Liver (tissue), 3 donors: Measurements from ENCODE around the gene COP1.

ENCODE experiments used
- ATF3 ChIP-seq: IDR thresholded peaks from 2 replicates; pipeline ENCODE4 v1.6.1; 2016; ENCODE audit warnings: antibody characterized with exemption
- CTCF ChIP-seq: fragments of 150-350 bp; IDR thresholded peaks from 2 replicates; pipeline ENCODE4 v1.5.1; 2017; ENCODE audit warnings: improper control_type of control experiment, low read depth, low read length; ENCODE audit not compliant: missing input control
- EGR1 ChIP-seq, 2 donors: IDR thresholded peaks; 2 replicates each; pipeline ENCODE4 v1.6.1; 2016 to 2018; ENCODE audit warnings: antibody characterized with exemption in 2 of 2, low read depth in 2 of 2
- FOXA1 ChIP-seq: IDR thresholded peaks from 2 replicates; pipeline ENCODE4 v1.6.1; 2016; ENCODE audit warnings: antibody characterized with exemption
- HNF4G ChIP-seq: IDR thresholded peaks from 2 replicates; pipeline ENCODE4 v1.6.1; 2016; ENCODE audit warnings: antibody characterized with exemption
- JUND ChIP-seq, 2 donors: IDR thresholded peaks; 2 replicates each; pipeline ENCODE4 v1.6.1; 2016; ENCODE audit warnings: antibody characterized with exemption in 2 of 2
- MAX ChIP-seq: IDR thresholded peaks from 2 replicates; pipeline ENCODE4 v1.6.1; 2016; ENCODE audit warnings: antibody characterized with exemption
- RAD21 ChIP-seq, 2 donors: IDR thresholded peaks; 2 replicates each; pipeline ENCODE4 v1.6.1; 2016; ENCODE audit warnings: antibody characterized with exemption in 2 of 2, mild to moderate bottlenecking in 2 of 2
- SP1 ChIP-seq: IDR thresholded peaks from 2 replicates; pipeline ENCODE4 v1.6.1; 2018; ENCODE audit warnings: antibody characterized with exemption, mild to moderate bottlenecking
- TAF1 ChIP-seq: conservative IDR thresholded peaks from 2 replicates; pipeline ENCODE4 v1.6.1; 2016; ENCODE audit warnings: antibody characterized with exemption, mild to moderate bottlenecking
- YY1 ChIP-seq: IDR thresholded peaks from 2 replicates; pipeline ENCODE4 v1.6.1; 2016; ENCODE audit warnings: antibody characterized with exemption, mild to moderate bottlenecking
- ZBTB33 ChIP-seq: IDR thresholded peaks from 2 replicates; pipeline ENCODE4 v1.6.1; 2016; ENCODE audit warnings: antibody characterized with exemption
- donor health status: healthy.
- donor health status: healthy.

GRCh38 chr1:176056312-176056711, 150.8 kb downstream of the COP1 start:
- TF ChIP-seq RAD21 (IDR thresholded peaks at IDR 0.05) (no peak), CTCF (no peak), ZBTB33 (no peak), JUND (IDR thresholded peaks at IDR 0.05) (no peak), HNF4G (no peak), ATF3 (no peak), MAX (no peak), YY1 (no peak), TAF1 (no peak), EGR1 (IDR thresholded peaks at IDR 0.05; ENCODE audit: low read depth in 2 of 2) (no peak), SP1 (no peak), FOXA1 (no peak)
